Natural killer cell (primary cell): ENCODE results near the gene MST1R. TPM values are rescaled to one million over a fixed set of nuclear protein-coding genes. Genes with fewer than 3 reads are reported as not detected.
"Not testable (repeated sequence)": the region's sequence is repeated elsewhere in the genome, so short reads cannot be mapped to it uniquely, and the experiment has no call there.

Experiments
- ATAC-seq, 3 donors: fragments of 150-1000 bp in 2 of 3; fragments of 200-7000 bp in 1 of 3; cut with Tn5 transposase; 1 replicate in 1 of 3; 2 replicates in 2 of 3; pipeline ENCODE4 v1.10.0; 2021; ENCODE audit warnings: mild to moderate bottlenecking in 2 of 3, moderate library complexity in 2 of 3
- DNase-seq, 2 donors: peaks; one replicate each; pipeline versions ENCODE4 v3.0.0 to v3.0.0-alpha.2; 2013 to 2021; ENCODE audit warnings: mixed read lengths in 1 of 2
- H3K27ac ChIP-seq: one replicate; pipeline ENCODE4 v1.5.1; 2013; ENCODE audit warnings: mild to moderate bottlenecking, low read length
- H3K27me3 ChIP-seq: one replicate; pipeline ENCODE4 v1.6.1; 2013; ENCODE audit warnings: low read length; ENCODE audit not compliant: control insufficient read depth, insufficient read depth
- H3K36me3 ChIP-seq: one replicate; pipeline ENCODE4 v1.6.1; 2013; ENCODE audit warnings: low read length; ENCODE audit not compliant: control insufficient read depth, insufficient read depth
- H3K4me1 ChIP-seq: one replicate; pipeline ENCODE4 v1.6.1; 2013; ENCODE audit warnings: low read length; ENCODE audit not compliant: control insufficient read depth, insufficient read depth
- H3K4me3 ChIP-seq: one replicate; pipeline ENCODE4 v1.5.1; 2013; ENCODE audit warnings: low read length
- H3K9me3 ChIP-seq: one replicate; pipeline ENCODE4 v1.6.1; 2013; ENCODE audit warnings: low read length; ENCODE audit not compliant: control insufficient read depth, insufficient read depth
- H3K27ac Mint-ChIP-seq, 2 donors: one replicate each; pipeline ENCODE4 v1.8.0; 2022; ENCODE audit warnings: mild to moderate bottlenecking in 2 of 2, mixed read lengths in 2 of 2, moderate library complexity in 1 of 2
- H3K27me3 Mint-ChIP-seq, 2 donors: one replicate each; pipeline ENCODE4 v1.8.0; 2022; ENCODE audit warnings: low read depth in 2 of 2, mixed read lengths in 2 of 2
- H3K36me3 Mint-ChIP-seq: one replicate; pipeline ENCODE4 v1.8.0; 2022; ENCODE audit warnings: mixed read lengths
- H3K4me1 Mint-ChIP-seq, 2 donors: one replicate each; pipeline ENCODE4 v1.8.0; 2022; ENCODE audit warnings: mixed read lengths in 2 of 2
- H3K4me3 Mint-ChIP-seq: one replicate; pipeline ENCODE4 v1.8.0; 2022; ENCODE audit warnings: mild to moderate bottlenecking, moderate library complexity, mixed read lengths
- H3K9me3 Mint-ChIP-seq, 2 donors: one replicate each; pipeline ENCODE4 v1.8.0; 2022; ENCODE audit warnings: mixed read lengths in 2 of 2
- WGBS: methylation state at CpG from one replicate; pipeline ENCODE4 v1.1.7; 2013; ENCODE audit warnings: missing lambda C conversion rate; ENCODE audit not compliant: insufficient coverage; 5-methylcytosine and 5-hydroxymethylcytosine counted together
- intact Hi-C: fragments of 100-400 bp; cut with micrococcal nuclease; formaldehyde crosslinking; loops from one replicate; pipeline ENCODE4 v1.14.2; 2022
- total RNA-seq, 4 donors: library from RNA; stranded (reverse); fragments of 120-200 nt in 1 of 4; gene quantifications; one replicate each; pipeline versions ENCODE4 v1.2.3 to v1.2.4, GENCODE V29; 2013 to 2022
- TF ChIP-seq, protein P1 (sequence below): fragments of 200-600 bp; IDR thresholded peaks from one replicate; pipeline ENCODE4 v1.8.0; 2022; ENCODE audit warnings: antibody characterized with exemption

Gene MST1R
- total RNA-seq, 3 donors from 2014 or later (not counting 1 experiment from before 2014, with no cell fraction given), result 1.6 to 3.4 (median 2.2) TPM

GRCh38 chr3:49940667-49941249, 37.1 kb upstream of the MST1R start:
- H3K4me1 ChIP-seq, result peaks cover 28% of the 10 kb centered on the region
- Mint-ChIP-seq H3K4me3 (peak overlapping the region; percentile 99), H3K4me1 (peaks cover 31 to 37% of the 10 kb centered on the region in 2 donors), H3K36me3 (no peaks in the 10 kb centered on the region), H3K27me3 (no peaks in the 10 kb centered on the region), H3K27ac (peak overlapping the region; percentile 96 to 99), H3K9me3 (no peaks in the 10 kb centered on the region)
- peak overlapping the region; percentile 93 for H3K4me3 ChIP-seq
- TF ChIP-seq, protein P1, sequence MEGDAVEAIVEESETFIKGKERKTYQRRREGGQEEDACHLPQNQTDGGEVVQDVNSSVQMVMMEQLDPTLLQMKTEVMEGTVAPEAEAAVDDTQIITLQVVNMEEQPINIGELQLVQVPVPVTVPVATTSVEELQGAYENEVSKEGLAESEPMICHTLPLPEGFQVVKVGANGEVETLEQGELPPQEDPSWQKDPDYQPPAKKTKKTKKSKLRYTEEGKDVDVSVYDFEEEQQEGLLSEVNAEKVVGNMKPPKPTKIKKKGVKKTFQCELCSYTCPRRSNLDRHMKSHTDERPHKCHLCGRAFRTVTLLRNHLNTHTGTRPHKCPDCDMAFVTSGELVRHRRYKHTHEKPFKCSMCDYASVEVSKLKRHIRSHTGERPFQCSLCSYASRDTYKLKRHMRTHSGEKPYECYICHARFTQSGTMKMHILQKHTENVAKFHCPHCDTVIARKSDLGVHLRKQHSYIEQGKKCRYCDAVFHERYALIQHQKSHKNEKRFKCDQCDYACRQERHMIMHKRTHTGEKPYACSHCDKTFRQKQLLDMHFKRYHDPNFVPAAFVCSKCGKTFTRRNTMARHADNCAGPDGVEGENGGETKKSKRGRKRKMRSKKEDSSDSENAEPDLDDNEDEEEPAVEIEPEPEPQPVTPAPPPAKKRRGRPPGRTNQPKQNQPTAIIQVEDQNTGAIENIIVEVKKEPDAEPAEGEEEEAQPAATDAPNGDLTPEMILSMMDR, result no peak
- H3K27me3 ChIP-seq, result no peaks in the 10 kb centered on the region
- no peaks in the 10 kb centered on the region for H3K36me3 ChIP-seq
- no peak for ATAC-seq
- 9% methylated on average over 23 of the region's 23 CpGs for WGBS
- H3K9me3 ChIP-seq, result no peaks in the 10 kb centered on the region
- peak in 1 of 2 donors; percentile 14 for DNase-seq
- intact Hi-C loops, result loop anchor here (5.0 kb wide), 1 partner anchor 83 kb away; the partner anchor contains the start of gene TRAIP
- H3K27ac ChIP-seq, result peak overlapping the region; percentile 97

DNA sequence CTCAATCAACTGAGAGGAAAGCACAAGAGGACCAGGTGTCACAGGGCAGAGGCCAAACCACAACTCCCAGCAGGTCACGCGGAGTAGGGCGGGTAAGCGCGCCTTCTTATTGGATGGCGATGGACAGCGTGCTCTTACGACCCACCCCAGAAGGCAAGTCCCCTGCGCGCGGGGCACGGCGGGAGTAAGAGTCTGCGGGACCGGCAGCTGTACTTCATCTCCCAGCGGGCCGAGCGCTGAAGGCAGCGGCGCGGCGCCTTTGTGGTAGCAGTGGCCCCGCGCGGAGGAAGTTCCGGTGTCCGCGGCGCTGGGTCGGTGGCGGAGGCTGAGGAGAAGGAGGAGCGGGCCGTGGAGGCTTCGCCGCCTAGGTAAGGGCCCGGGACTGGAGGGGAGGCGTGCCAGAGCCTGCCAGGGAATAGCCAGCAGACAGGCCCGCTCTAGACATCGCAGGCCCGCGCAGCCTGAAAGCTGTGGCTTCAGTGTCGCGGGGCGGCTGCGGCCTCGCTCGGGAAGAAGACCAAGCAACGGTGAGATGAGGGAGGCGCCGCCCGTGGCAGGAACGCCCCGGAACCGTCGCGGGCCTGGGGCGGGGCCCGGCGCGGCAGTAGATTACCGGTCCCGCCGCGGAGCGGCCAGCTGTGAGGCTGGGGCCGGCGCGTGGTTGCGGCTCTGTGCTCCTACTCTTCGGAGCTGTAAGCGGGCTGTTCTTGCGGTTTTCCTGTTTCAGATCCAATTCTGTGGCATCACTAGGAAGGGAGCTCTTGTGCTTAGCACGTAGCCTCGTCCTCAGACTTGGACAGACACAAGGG, 36.4 kb upstream of the MST1R start, which contains the start of gene RBM6:
Gene RBM6, plus strand, starts transcription at position 293 of the 809 bp plus-strand sequence. CDS start 22,492 bp downstream, outside the sequence.
- Histone ChIP-seq H3K36me3 (no peaks in the 10 kb centered on the region), H3K27ac (peak within 1 kb of the TSS; percentile 97), H3K9me3 (no peaks in the 10 kb centered on the region), H3K27me3 (no peaks in the 10 kb centered on the region), H3K4me3 (peak within 1 kb of the TSS; percentile 93), H3K4me1 (peaks cover 28% of the 10 kb centered on the region)
- Mint-ChIP-seq H3K9me3 (no peaks in the 10 kb centered on the region), H3K4me3 (peak within 1 kb of the TSS; percentile 99), H3K36me3 (no peaks in the 10 kb centered on the region), H3K27ac (peak within 1 kb of the TSS; percentile 96 to 99), H3K27me3 (no peaks in the 10 kb centered on the region), H3K4me1 (peaks cover 31 to 33% of the 10 kb centered on the region in 2 donors)
- WGBS, result under 1% methylated on average over 74 of the region's 74 CpGs
- peak; percentile 87 to 97 for DNase-seq
- ATAC-seq, result peak; percentile 95 to 99 (median 95)
- TF ChIP-seq, protein P1, result no peak
- intact Hi-C loops, result loop anchor here (1.0 to 5.0 kb wide), 2 partner anchors 11 to 83 kb away; partner anchors contain the start of genes MON1A and TRAIP

DNA sequence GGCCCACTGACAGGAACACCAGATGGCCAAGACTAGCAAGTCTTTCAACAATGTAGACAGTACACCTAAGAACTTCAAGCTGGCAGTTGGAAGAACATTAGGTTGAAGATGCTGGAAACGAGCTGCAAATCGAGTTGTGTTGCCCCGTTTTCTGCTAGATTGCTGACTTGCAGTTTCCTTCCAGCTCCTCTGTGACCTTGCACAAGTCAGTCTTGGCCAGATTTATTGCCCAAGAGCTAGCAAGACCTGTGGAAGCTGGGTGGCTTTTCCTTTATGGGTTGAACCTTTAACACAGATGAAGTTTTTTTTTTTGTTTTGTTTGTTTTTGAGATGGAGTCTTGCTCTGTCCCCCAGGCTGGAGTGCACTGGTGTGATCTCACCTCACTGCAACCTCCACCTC, 33.4 kb upstream of the MST1R start:
- Histone ChIP-seq H3K27me3 (no peaks in the 10 kb centered on the region), H3K4me3 (no peak overlapping the region), H3K4me1 (peaks cover 23% of the 10 kb centered on the region), H3K36me3 (no peaks in the 10 kb centered on the region), H3K9me3 (no peaks in the 10 kb centered on the region), H3K27ac (no peak overlapping the region)
- Mint-ChIP-seq H3K4me3 (no peak overlapping the region), H3K27ac (no peak overlapping the region), H3K27me3 (no peaks in the 10 kb centered on the region), H3K4me1 (peaks cover 17 to 19% of the 10 kb centered on the region in 2 donors), H3K36me3 (no peaks in the 10 kb centered on the region), H3K9me3 (no peaks in the 10 kb centered on the region)
- ATAC-seq (no peak), DNase-seq (no peak)
- WGBS, result 50% methylated on average over 3 of the region's 3 CpGs
- TF ChIP-seq, protein P1, result no peak
- intact Hi-C loops, result no loop called here

- H3K36me3 ChIP-seq, H3K9me3 Mint-ChIP-seq, ATAC-seq, H3K27ac ChIP-seq, H3K4me3 Mint-ChIP-seq, H3K4me3 ChIP-seq, H3K36me3 Mint-ChIP-seq, H3K9me3 ChIP-seq, DNase-seq, H3K27me3 Mint-ChIP-seq, H3K27ac Mint-ChIP-seq, H3K27me3 ChIP-seq, intact Hi-C loops: not testable (repeated sequence)
- H3K4me1 Mint-ChIP-seq, result peaks cover 4 to 20% of the 10 kb centered on the region in 2 donors
- 98% methylated on average over 15 of the region's 15 CpGs for WGBS
- H3K4me1 ChIP-seq, result peaks cover 21% of the 10 kb centered on the region
Observed at GRCh38 chr3:49932281-49932680, 28.6 kb upstream of the MST1R start.
